Thymus (tissue), 11 donors: Measurements from ENCODE around the gene IL22. TPM values are rescaled to one million over a fixed set of nuclear protein-coding genes. Genes with fewer than 3 reads are reported as not detected.

Experiments
- DNase-seq, 9 donors: peaks; one replicate each; pipeline ENCODE4 v3.0.0-alpha.2; 2013; ENCODE audit warnings: low spot score in 9 of 9, low read depth in 6 of 9, missing footprints in 1 of 9
- H3K27ac ChIP-seq, 2 donors: one replicate each; pipeline ENCODE4 v1.5.1; 2013; ENCODE audit warnings: control low read depth in 1 of 2, low read depth in 1 of 2, low read length in 1 of 2, mild to moderate bottlenecking in 1 of 2, moderate library complexity in 1 of 2
- H3K27me3 ChIP-seq, 2 donors: one replicate each; pipeline ENCODE4 v1.5.1; 2013; ENCODE audit warnings: low read length in 1 of 2; ENCODE audit not compliant: control insufficient read depth in 2 of 2, insufficient read depth in 1 of 2
- H3K36me3 ChIP-seq, 2 donors: one replicate each; pipeline ENCODE4 v1.5.1; 2013; ENCODE audit warnings: low read length in 1 of 2, mild to moderate bottlenecking in 1 of 2, moderate library complexity in 1 of 2; ENCODE audit not compliant: control insufficient read depth in 2 of 2, insufficient read depth in 2 of 2
- H3K4me1 ChIP-seq, 2 donors: one replicate each; pipeline ENCODE4 v1.5.1; 2013; ENCODE audit warnings: low read length in 2 of 2; ENCODE audit not compliant: control insufficient read depth in 2 of 2, insufficient read depth in 2 of 2
- H3K4me3 ChIP-seq, 2 donors: one replicate each; pipeline ENCODE4 v1.5.1; 2013; ENCODE audit warnings: low read length in 2 of 2, control low read depth in 1 of 2, mild to moderate bottlenecking in 1 of 2
- H3K9me3 ChIP-seq, 2 donors: one replicate each; pipeline ENCODE4 v1.5.1; 2013; ENCODE audit warnings: low read length in 1 of 2, mild to moderate bottlenecking in 1 of 2; ENCODE audit not compliant: control insufficient read depth in 2 of 2, insufficient read depth in 1 of 2
- WGBS: extraction: QIAGEN DNeasy Blood & Tissue Kit; methylation state at CpG from one replicate; pipeline ENCODE4 v1.1.7; 2013; 5-methylcytosine and 5-hydroxymethylcytosine counted together
- polyA plus RNA-seq: library from polyadenylated mRNA; stranded (reverse); fragments of 200-250 nt; gene quantifications from one replicate; pipeline ENCODE4 v1.2.3, GENCODE V29; 2013
- total RNA-seq: library from RNA; stranded (reverse); fragments of 120-200 nt; gene quantifications from one replicate; pipeline ENCODE4 v1.2.4, GENCODE V29; 2013
- donor health status: healthy.

IL22 gene
- total and polyA plus RNA-seq, 2 donors = 0.38 to 1.1 TPM

GRCh38 chr12:68268967-68269366 is 15.6 kb upstream of the IL22 start:
- no peak overlapping the region for H3K27ac ChIP-seq
- H3K36me3 ChIP-seq = no peaks in the 10 kb centered on the region
- DNase-seq = no peak
- no peak overlapping the region for H3K4me3 ChIP-seq
- H3K9me3 ChIP-seq = no peaks in the 10 kb centered on the region
- H3K4me1 ChIP-seq = no peaks in the 10 kb centered on the region
- no peaks in the 10 kb centered on the region for H3K27me3 ChIP-seq

GRCh38 chr12:68267892-68268396 is 14.5 kb upstream of the IL22 start:
- Histone ChIP-seq H3K27ac (no peak overlapping the region), H3K4me1 (no peaks in the 10 kb centered on the region), H3K9me3 (no peaks in the 10 kb centered on the region), H3K4me3 (no peak overlapping the region), H3K36me3 (no peaks in the 10 kb centered on the region), H3K27me3 (no peaks in the 10 kb centered on the region)
- WGBS = 82% methylated on average over 6 of the region's 6 CpGs
- no peak for DNase-seq

DNA sequence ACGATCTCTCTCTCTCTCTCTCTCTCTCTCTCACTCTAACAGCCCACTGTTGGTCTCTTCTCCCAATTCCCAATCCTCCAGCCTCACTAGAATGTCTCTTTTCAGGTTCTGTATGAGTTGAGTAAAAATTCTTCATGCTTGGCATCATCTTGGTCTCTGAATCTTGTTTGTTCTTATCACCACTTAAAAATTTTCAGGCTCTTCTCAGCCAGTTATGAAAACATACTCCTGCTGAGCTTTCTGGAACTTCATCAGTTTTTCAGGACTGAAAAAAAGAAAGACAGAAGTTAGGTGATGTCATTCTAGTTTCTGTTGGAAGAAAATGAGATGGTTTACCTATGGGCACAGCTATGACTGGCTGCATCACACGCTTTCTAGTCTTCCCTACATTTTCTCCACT is 11.5 kb upstream of the IL22 start:
- 98% methylated on average over 2 of the region's 2 CpGs for WGBS
- Histone ChIP-seq H3K36me3 (no peaks in the 10 kb centered on the region), H3K4me3 (no peak overlapping the region), H3K27me3 (no peaks in the 10 kb centered on the region), H3K27ac (no peak overlapping the region), H3K9me3 (no peaks in the 10 kb centered on the region), H3K4me1 (no peaks in the 10 kb centered on the region)
- no peak for DNase-seq

DNA sequence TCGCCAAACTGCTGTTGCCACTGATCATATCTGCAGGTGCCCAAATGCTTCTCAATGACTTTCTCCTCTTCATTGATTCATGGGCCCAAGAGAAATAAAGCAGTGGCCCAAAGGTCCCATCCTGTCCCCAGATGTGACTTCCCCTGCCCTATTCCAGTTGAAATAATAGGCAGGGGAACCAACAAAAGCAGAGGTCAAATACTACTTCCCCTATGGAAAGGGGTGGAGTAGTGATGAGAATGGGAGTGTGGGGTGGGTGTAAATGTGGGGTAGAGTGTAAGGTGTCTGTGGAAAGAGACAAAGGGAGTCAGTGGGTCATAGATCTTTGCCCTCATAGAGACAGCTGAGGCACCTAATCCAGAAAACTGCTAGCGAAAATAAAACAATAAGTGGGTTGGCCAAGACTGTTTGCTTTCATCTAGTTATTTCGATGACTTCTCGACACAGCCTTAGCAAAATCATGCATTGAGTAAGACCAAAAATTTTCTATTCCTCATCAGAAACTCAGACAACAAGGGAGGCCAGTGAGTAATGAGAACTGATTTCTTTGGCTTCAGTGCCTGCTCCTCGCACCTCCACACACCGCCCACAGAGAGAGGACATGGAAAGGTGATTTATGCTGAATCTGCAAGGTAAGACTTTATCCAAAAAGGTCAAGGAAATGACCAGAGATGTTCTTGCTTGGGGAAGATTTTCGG is 10.9 kb upstream of the IL22 start:
- Histone ChIP-seq H3K36me3 (no peaks in the 10 kb centered on the region), H3K4me1 (no peaks in the 10 kb centered on the region), H3K9me3 (no peaks in the 10 kb centered on the region), H3K4me3 (no peak overlapping the region), H3K27ac (no peak overlapping the region), H3K27me3 (no peaks in the 10 kb centered on the region)
- WGBS = 98% methylated on average over 7 of the region's 7 CpGs
- DNase-seq = no peak

DNA sequence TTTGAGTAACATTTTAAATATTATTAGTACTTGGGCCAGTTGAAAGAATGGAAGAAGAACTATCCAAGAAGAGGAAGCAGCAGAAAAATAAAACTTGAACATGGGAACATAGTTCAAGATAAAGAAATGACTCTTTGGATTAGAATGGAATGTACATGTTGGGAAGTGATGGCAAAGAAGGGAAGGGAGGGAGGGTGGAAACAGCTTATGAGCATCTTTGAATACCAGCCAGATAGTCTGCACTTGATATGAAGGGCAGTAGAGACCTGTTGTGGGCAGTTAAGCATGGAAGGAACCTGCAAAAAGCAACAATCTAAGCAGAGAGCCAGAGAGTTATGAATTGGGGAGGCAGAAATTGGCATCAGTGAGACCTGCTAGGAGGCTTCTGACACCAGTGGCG is 10.0 kb upstream of the IL22 start:
- no peak for DNase-seq
- no peaks in the 10 kb centered on the region for H3K4me1 ChIP-seq
- H3K27me3 ChIP-seq = no peaks in the 10 kb centered on the region
- no peak overlapping the region for H3K27ac ChIP-seq
- H3K9me3 ChIP-seq = no peaks in the 10 kb centered on the region
- WGBS = 100% methylated on average over 1 of the region's 1 CpG
- no peak overlapping the region for H3K4me3 ChIP-seq
- no peaks in the 10 kb centered on the region for H3K36me3 ChIP-seq

DNA sequence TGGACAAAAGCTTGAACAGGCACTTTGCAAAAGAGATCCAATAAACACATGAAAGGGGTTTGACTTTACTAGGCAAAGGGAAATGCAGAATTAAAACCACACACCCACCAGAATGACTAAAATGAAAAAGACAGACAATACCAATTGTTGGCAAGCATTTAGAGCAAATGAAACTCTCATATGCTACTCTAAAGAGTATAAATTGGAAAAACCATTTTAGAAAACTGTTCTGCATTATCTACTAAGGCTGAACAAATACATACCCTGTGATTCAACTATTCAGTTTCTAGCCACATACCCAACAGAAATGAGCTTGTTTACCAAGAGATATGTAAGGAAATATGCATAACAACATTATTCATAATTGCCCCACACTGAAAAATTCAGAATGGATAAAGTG is 8.5 kb upstream of the IL22 start:
- Histone ChIP-seq H3K4me1 (no peaks in the 10 kb centered on the region), H3K9me3 (no peaks in the 10 kb centered on the region)
- DNase-seq = no peak

GRCh38 chr12:68260153-68260552 is 6.7 kb upstream of the IL22 start:
- Histone ChIP-seq H3K27ac (no peak overlapping the region), H3K4me1 (no peaks in the 10 kb centered on the region), H3K9me3 (no peaks in the 10 kb centered on the region), H3K36me3 (no peaks in the 10 kb centered on the region), H3K27me3 (no peaks in the 10 kb centered on the region), H3K4me3 (no peak overlapping the region)
- 97% methylated on average over 3 of the region's 3 CpGs for WGBS
- DNase-seq = no peak

More for the DNA sequence above, 8.5 kb upstream of the IL22 start:
- H3K4me3 ChIP-seq = no peak overlapping the region
- no peaks in the 10 kb centered on the region for H3K27me3 ChIP-seq
- H3K27ac ChIP-seq = no peak overlapping the region
- no peaks in the 10 kb centered on the region for H3K36me3 ChIP-seq

GRCh38 chr12:68259318-68259940 is 6.0 kb upstream of the IL22 start:
- no peak for DNase-seq
- H3K9me3 ChIP-seq = no peaks in the 10 kb centered on the region
- H3K4me1 ChIP-seq = no peaks in the 10 kb centered on the region
- no peaks in the 10 kb centered on the region for H3K36me3 ChIP-seq
- 40% methylated on average over 3 of the region's 3 CpGs for WGBS
- H3K27me3 ChIP-seq = no peaks in the 10 kb centered on the region
- no peak overlapping the region for H3K27ac ChIP-seq
- no peak overlapping the region for H3K4me3 ChIP-seq

DNA sequence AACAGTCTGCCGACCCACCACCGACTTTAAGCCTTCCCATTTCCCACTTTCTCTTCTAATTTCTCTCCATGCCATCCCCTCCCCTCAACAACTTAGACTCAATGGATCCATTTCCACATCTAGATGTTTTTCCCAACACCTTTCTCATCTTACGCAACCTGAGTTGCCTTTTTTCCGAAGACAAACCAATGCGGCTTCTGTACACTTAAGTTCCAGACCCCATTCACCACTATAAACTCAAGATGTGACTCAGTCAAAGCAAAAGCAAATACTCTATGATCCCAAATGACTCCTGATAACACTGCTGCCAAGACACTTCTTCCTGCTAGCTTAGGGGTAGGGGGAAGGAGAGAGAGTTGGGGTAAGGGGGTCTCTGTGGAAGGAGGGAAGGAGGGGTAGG is 1.3 kb downstream of the IL22 start:
- Histone ChIP-seq H3K4me3 (no peak overlapping the region), H3K4me1 (no peaks in the 10 kb centered on the region), H3K36me3 (no peaks in the 10 kb centered on the region), H3K27me3 (no peaks in the 10 kb centered on the region), H3K9me3 (no peaks in the 10 kb centered on the region), H3K27ac (no peak overlapping the region)
- 97% methylated on average over 5 of the region's 5 CpGs for WGBS
- no peak for DNase-seq
